ENCODE measurements around the gene HGS. TPM values are rescaled to one million over a fixed set of nuclear protein-coding genes. Genes with fewer than 3 reads are reported as not detected.

The HGS gene
- total and polyA plus RNA-seq, 2 donors (not counting 3 experiments of a cell fraction or from before 2014, with no cell fraction given): 166 to 191 TPM

GRCh38 chr17:81715107-81715871, 31.5 kb downstream of the HGS start:
- BruUV-seq (replicated peaks): no TSS peak
- Histone ChIP-seq H3K4me3 (replicated peaks in 1 of 3; ENCODE audit: insufficient read depth in 1 of 3, low read depth in 1 of 3, low read length in 3 of 3) (no peak overlapping the region), H3K4me2 (ENCODE audit: insufficient read depth, low read length) (no peak overlapping the region), H3K9me1 (replicated peaks; ENCODE audit: control insufficient read depth, extremely low read depth, insufficient read depth, low read length) (no peaks in the 10 kb centered on the region), H3K9ac (replicated peaks; ENCODE audit: extremely low read depth, insufficient read depth, low read length) (no peak overlapping the region), H3K4me1 (ENCODE audit: control insufficient read depth, extremely low read depth, insufficient read depth, low read length) (peaks cover 18% of the 10 kb centered on the region), H2AFZ (ENCODE audit: low read depth, low read length) (no peak overlapping the region), H4K20me1 (replicated peaks; ENCODE audit: control insufficient read depth, extremely low read depth, insufficient read depth, low read length) (no peaks in the 10 kb centered on the region), H3K36me3 (ENCODE audit: control insufficient read depth in 2 of 2, extremely low read depth in 1 of 2, insufficient read depth in 2 of 2, low read length in 2 of 2) (no peaks in the 10 kb centered on the region), H3K27ac (ENCODE audit: insufficient read depth, low read depth, low read length) (no peak overlapping the region), H3K27me3 (ENCODE audit: control insufficient read depth in 2 of 2, insufficient read depth in 2 of 2, low read length in 2 of 2) (no peaks in the 10 kb centered on the region), H3K79me2 (ENCODE audit: control insufficient read depth, insufficient read depth, low read length) (no peaks in the 10 kb centered on the region), H3K9me3 (replicated peaks; ENCODE audit: control insufficient read depth, insufficient read depth, low read length) (no peaks in the 10 kb centered on the region)
- no peak for TF ChIP-seq FOS (IDR thresholded peaks at IDR 0.05; ENCODE audit: borderline replicate concordance, insufficient read depth, low read length)
- no peak for TF ChIP-seq MAX (IDR thresholded peaks at IDR 0.05; ENCODE audit: insufficient read depth, insufficient read length)
- TF ChIP-seq CTCF (IDR thresholded peaks at IDR 0.05; ENCODE audit: extremely low read depth in 1 of 2, insufficient read depth in 1 of 2, low read depth in 1 of 2, low read length in 2 of 2): no peak
- no peak for TF ChIP-seq EZH2 (IDR thresholded peaks at IDR 0.05; ENCODE audit: borderline replicate concordance, low read depth, low read length, severe bottlenecking)
- no peak for TF ChIP-seq GATA2 (IDR thresholded peaks at IDR 0.05; ENCODE audit: insufficient read depth, insufficient read length, low read depth, low read length)
- TF ChIP-seq MYC (IDR thresholded peaks at IDR 0.05; ENCODE audit: low read depth, low read length): no peak
- TF ChIP-seq POLR2A (IDR thresholded peaks at IDR 0.05; ENCODE audit: low read depth, low read length): no peak
- TF ChIP-seq POLR2AphosphoS5 (IDR thresholded peaks at IDR 0.05; ENCODE audit: insufficient read depth, low read depth, low read length): no peak
- no peak for TF ChIP-seq JUN (IDR thresholded peaks at IDR 0.05; ENCODE audit: borderline replicate concordance, insufficient read depth, insufficient read length, low read depth)
- DNase-seq (ENCODE audit: low read depth, low spot score) (no peak), FAIRE-seq (no peak)
- dilution Hi-C loops (cut with MboI; ENCODE audit: extremely low pct_ligation_motif_present, low sequenced_read_pairs) (no loop called here), intact Hi-C loops (cut with micrococcal nuclease) (no loop called here)
- ChIA-PET POLR2A (no interaction called here), CTCF (interaction anchor here (1.7 kb wide), 1 partner anchor 10 kb away, joined by 5 read pairs; no protein-coding TSS in a partner anchor)

All from endothelial cell of umbilical vein (primary cell).